OCI-LY1 (cell line): ENCODE measurements around the gene LINGO1.

Experiments used
- H2AFZ ChIP-seq: fragments of 200-600 bp; sonication (generic), shearing (Covaris generic); 2 replicates; pipeline ENCODE4 v1.6.0; 2014; ENCODE audit warnings: antibody characterized with exemption, mild to moderate bottlenecking, low read length
- H3F3A ChIP-seq: fragments of 200-600 bp; sonication (generic), shearing (Covaris generic); 2 replicates; pipeline ENCODE4 v1.6.0; 2014; ENCODE audit warnings: mild to moderate bottlenecking, antibody characterized with exemption, low read length, moderate library complexity; ENCODE audit not compliant: insufficient read depth
- H3K27ac ChIP-seq: fragments of 200-600 bp; sonication (generic); 2 replicates; pipeline ENCODE4 v1.5.1; 2014; ENCODE audit warnings: low read length, mixed run types, mild to moderate bottlenecking, low read depth; ENCODE audit not compliant: poor library complexity, severe bottlenecking
- H3K27me3 ChIP-seq: fragments of 200-600 bp; sonication (generic); 2 replicates; pipeline ENCODE4 v1.6.0; 2014; ENCODE audit warnings: antibody characterized with exemption, mild to moderate bottlenecking, low read length, moderate library complexity; ENCODE audit not compliant: insufficient read depth
- H3K36me3 ChIP-seq: fragments of 200-600 bp; sonication (generic); 2 replicates; pipeline ENCODE4 v1.6.1; 2014; ENCODE audit warnings: mild to moderate bottlenecking, antibody characterized with exemption, low read length, moderate library complexity, mixed read lengths; ENCODE audit not compliant: insufficient read depth
- H3K4me1 ChIP-seq: fragments of 200-600 bp; sonication (generic); 2 replicates; pipeline ENCODE4 v1.5.1; 2014; ENCODE audit warnings: mild to moderate bottlenecking, low read length, moderate library complexity; ENCODE audit not compliant: insufficient read depth, severe bottlenecking
- H3K4me2 ChIP-seq: fragments of 200-600 bp; sonication (generic), shearing (Covaris generic); 2 replicates; pipeline ENCODE4 v1.6.1; 2014; ENCODE audit warnings: low read length
- H3K4me3 ChIP-seq: fragments of 200-600 bp; sonication (generic); 2 replicates; pipeline ENCODE4 v1.5.1; 2014; ENCODE audit warnings: low read length, low read depth, mild to moderate bottlenecking, mixed read lengths; ENCODE audit not compliant: poor library complexity, severe bottlenecking
- H3K79me2 ChIP-seq: fragments of 200-600 bp; shearing (Covaris generic); 2 replicates; pipeline ENCODE4 v1.6.1; 2016; ENCODE audit warnings: mixed run types, low read length, mixed read lengths; ENCODE audit not compliant: insufficient read depth
- H3K9ac ChIP-seq: fragments of 200-600 bp; sonication (generic), shearing (Covaris generic); 2 replicates; pipeline ENCODE4 v1.6.1; 2014; ENCODE audit warnings: mild to moderate bottlenecking, low read length, mixed read lengths
- H3K9me2 ChIP-seq: fragments of 200-600 bp; sonication (generic), shearing (Covaris generic); 2 replicates; pipeline ENCODE4 v1.6.1; 2014; ENCODE audit warnings: low read depth, mild to moderate bottlenecking, low read length, mixed read lengths
- H3K9me3 ChIP-seq: fragments of 200-600 bp; shearing (Covaris generic); 2 replicates; pipeline ENCODE4 v1.6.1; 2014; ENCODE audit warnings: low read length, mixed read lengths
- H4K20me1 ChIP-seq: fragments of 200-600 bp; sonication (generic), shearing (Covaris generic); 2 replicates; pipeline ENCODE4 v1.6.0; 2016; ENCODE audit warnings: mild to moderate bottlenecking, low read length; ENCODE audit not compliant: insufficient read depth
- EZH2 ChIP-seq: fragments of 200-600 bp; sonication (generic), shearing (Covaris generic); IDR thresholded peaks from 2 replicates; pipeline ENCODE4 v1.8.0; 2017; ENCODE audit warnings: borderline replicate concordance, mixed run types, mild to moderate bottlenecking, antibody characterized with exemption, low read length, moderate library complexity, mixed read lengths
- TF ChIP-seq, protein P1 (sequence below): fragments of 200-600 bp; sonication (generic), shearing (Covaris generic); IDR thresholded peaks from 2 replicates; pipeline ENCODE4 v1.5.1; 2017; ENCODE audit warnings: mild to moderate bottlenecking, antibody characterized with exemption, low read length, moderate library complexity, mixed read lengths

The LINGO1 gene

DNA sequence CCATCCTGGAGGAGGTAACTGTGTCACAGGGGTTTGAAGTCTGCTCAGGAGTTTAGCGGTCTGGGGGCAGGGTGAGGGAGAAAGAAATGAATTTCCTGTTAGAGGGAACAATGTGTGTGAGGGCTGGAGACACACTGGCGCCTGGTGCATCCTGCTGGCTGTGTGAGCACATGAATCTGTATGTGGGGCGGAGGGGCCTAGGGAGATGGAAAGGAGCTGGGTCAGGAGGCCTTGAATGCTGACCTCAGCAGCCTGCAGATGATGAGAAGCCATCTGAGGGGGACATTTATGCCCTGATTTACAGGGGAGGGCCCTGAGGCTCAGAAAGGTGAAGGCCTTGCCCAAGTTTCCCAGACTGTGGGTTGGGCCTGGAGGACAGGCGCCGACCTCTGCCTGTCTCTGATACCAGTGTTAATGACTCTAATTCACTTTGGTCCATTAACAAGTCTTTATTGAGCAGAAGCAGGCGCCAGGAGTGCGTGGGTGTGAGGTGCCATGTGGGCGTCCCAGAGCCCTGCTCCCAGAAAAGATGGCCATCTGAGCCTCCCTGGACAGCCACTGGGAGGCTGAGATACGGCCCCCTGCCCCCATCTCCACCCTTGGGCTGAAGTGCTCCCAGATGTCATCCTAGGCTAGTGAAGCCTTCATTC, 34.8 kb downstream of the LINGO1 start:
- TF ChIP-seq, protein P1, sequence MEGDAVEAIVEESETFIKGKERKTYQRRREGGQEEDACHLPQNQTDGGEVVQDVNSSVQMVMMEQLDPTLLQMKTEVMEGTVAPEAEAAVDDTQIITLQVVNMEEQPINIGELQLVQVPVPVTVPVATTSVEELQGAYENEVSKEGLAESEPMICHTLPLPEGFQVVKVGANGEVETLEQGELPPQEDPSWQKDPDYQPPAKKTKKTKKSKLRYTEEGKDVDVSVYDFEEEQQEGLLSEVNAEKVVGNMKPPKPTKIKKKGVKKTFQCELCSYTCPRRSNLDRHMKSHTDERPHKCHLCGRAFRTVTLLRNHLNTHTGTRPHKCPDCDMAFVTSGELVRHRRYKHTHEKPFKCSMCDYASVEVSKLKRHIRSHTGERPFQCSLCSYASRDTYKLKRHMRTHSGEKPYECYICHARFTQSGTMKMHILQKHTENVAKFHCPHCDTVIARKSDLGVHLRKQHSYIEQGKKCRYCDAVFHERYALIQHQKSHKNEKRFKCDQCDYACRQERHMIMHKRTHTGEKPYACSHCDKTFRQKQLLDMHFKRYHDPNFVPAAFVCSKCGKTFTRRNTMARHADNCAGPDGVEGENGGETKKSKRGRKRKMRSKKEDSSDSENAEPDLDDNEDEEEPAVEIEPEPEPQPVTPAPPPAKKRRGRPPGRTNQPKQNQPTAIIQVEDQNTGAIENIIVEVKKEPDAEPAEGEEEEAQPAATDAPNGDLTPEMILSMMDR, result no peak
- no peak for TF ChIP-seq EZH2
- no peaks in the 10 kb centered on the region for H4K20me1 ChIP-seq
- no peaks in the 10 kb centered on the region for H3K9me3 ChIP-seq
- no peak overlapping the region for H3K27ac ChIP-seq
- H3K4me3 ChIP-seq, result no peak overlapping the region
- no peak overlapping the region for H3K9ac ChIP-seq
- no peaks in the 10 kb centered on the region for H3F3A ChIP-seq
- peaks cover 9% of the 10 kb centered on the region for H3K4me1 ChIP-seq
- H3K36me3 ChIP-seq, result no peaks in the 10 kb centered on the region
- no peaks in the 10 kb centered on the region for H3K9me2 ChIP-seq
- no peak overlapping the region for H2AFZ ChIP-seq
- no peaks in the 10 kb centered on the region for H3K27me3 ChIP-seq
- H3K79me2 ChIP-seq, result no peaks in the 10 kb centered on the region
- H3K4me2 ChIP-seq, result no peak overlapping the region

DNA sequence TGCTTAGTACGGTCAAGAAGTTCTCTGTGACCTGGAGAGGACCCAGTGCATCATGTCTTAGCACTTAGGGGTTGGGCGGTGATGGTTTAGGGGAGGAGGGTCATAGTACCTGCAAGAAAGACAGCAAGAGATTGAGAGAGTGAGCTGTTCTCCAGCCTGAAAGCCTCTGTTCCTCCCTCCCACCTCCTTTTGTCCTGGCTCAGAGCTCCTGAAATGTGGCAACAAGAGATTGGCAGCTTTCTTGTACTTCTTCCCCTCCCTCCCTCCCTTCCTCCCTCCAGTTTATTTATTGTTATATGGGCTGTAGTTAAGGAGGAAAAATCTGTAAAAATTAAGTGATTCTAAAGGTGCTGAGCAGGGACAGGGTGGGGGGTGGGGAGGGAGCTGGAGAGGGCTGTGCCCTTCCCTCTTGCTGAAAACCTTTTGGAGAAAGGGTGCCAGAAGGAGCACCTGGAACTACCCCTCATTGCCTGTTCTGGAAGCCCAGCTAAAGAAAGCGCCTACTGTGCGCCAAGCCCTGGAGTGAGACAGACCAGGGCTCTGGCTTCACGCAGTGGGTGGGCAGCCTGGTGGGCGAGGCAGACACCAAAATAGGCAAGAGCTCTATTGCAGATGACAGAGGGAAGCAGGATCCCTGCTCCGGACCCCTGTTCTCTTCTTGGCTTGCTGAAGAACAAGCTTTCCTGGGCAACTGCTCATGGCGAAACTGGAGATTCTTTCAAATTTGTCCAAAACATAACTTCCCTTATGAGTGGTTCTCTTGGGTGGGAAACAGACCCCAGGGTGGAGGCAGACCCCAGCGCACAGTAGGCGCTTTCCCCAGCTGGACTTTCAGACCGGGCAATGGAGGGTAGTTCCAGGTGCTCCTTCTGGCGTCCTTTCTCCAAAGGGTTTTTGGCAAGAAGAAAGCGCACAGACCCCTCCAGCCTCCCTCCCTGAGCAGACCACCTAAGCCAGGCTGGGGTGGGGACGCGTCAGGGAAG, 35.6 kb downstream of the LINGO1 start:
- Histone ChIP-seq H3K4me3 (no peak overlapping the region), H3F3A (no peaks in the 10 kb centered on the region), H3K9me3 (no peaks in the 10 kb centered on the region), H3K79me2 (no peaks in the 10 kb centered on the region), H4K20me1 (no peaks in the 10 kb centered on the region), H3K27me3 (no peaks in the 10 kb centered on the region), H3K27ac (no peak overlapping the region), H3K4me1 (peaks cover 9% of the 10 kb centered on the region), H2AFZ (no peak overlapping the region), H3K4me2 (no peak overlapping the region), H3K9ac (no peak overlapping the region), H3K36me3 (no peaks in the 10 kb centered on the region), H3K9me2 (no peaks in the 10 kb centered on the region)
- TF ChIP-seq, protein P1, result no peak
- TF ChIP-seq EZH2, result no peak

DNA sequence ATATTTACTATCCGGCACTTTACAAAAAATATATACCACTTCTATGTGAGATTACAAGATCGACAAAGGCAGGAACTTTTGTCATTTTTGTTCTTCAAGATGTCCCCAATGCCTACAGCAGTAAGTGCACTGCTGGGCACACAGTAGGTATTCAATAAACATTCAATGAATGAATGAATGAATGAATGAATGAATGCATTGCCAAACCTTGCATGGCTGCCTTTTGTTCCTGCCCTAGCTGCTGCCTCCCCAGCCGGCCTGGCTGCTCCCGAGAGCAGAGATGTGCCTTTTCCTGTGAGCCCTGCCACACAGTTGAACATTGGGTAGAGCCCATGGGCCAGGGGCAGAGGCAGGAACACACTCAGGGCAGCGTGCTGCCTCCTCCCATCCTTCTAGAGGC, 37.5 kb downstream of the LINGO1 start:
- Histone ChIP-seq H3K4me2 (no peak overlapping the region), H3K9ac (no peak overlapping the region), H3K9me3 (no peaks in the 10 kb centered on the region), H3K4me3 (no peak overlapping the region), H3F3A (no peaks in the 10 kb centered on the region), H3K27ac (no peak overlapping the region), H3K36me3 (no peaks in the 10 kb centered on the region), H3K79me2 (no peaks in the 10 kb centered on the region), H3K27me3 (no peaks in the 10 kb centered on the region), H3K9me2 (no peaks in the 10 kb centered on the region), H2AFZ (no peak overlapping the region), H4K20me1 (no peaks in the 10 kb centered on the region), H3K4me1 (peaks cover 8% of the 10 kb centered on the region)
- no peak for TF ChIP-seq EZH2
- TF ChIP-seq, protein P1, result no peak
